GM18502 (cell line): ENCODE measurements around the gene FOXS1.

Experiments used
- ATAC-seq: cut with Tn5 transposase; IDR thresholded peaks from one replicate; pipeline ENCODE4 v1.9.1; 2021; ENCODE audit warnings: mild to moderate bottlenecking; ENCODE audit not compliant: unreplicated experiment, poor library complexity

The FOXS1 gene

DNA sequence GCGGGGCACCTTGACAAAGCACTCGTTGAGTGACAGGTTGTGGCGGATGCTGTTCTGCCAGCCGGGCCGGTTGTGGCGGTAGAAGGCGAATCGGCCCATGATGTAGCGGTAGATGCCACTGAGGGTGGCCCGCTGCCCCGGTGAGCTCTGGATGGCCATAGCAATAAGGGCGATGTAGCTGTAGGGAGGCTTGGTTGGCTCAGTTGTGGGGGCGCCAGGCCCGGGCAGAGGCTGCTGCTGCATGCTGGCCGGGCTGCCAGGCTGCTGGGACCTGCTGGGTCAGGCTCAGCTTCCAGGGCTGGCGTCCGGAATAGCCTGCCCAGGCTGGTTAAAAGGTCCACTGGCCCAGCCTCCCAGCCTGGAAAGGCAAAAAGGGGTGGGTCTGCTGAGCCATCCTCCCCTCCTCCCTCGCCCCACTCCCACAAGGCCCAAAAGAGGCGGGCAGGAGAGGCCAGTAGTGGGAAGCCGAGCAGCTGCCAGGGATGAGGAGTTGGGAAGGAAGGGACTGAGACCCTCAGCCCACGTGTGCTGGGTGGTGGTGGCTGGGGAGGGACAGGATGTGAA, at the start of gene FOXS1:
FOXS1 (minus strand) TSS at position 305 of the 564 bp plus-strand sequence; CDS start at position 243, 62 bp downstream.
- no peak for ATAC-seq

DNA sequence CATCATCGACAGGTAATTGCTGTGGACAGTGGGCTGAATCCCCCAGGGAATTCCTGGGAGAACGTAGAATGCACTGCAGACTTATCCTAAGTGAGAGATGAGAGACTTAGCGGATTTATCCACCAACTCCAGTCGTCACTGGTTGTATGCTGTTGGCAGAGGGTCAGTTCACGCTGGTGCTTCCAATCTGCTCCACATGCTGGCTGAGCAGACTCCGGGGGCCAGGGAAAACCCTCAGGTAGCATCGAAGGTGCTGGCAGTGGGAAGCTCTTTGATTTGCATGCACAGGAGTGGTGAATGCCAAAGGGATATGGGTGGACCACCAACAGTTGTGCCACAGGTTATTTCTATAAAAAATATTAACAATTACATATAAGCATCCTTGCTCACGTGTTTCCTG, 45.2 kb upstream of the FOXS1 start:
- no peak for ATAC-seq

DNA sequence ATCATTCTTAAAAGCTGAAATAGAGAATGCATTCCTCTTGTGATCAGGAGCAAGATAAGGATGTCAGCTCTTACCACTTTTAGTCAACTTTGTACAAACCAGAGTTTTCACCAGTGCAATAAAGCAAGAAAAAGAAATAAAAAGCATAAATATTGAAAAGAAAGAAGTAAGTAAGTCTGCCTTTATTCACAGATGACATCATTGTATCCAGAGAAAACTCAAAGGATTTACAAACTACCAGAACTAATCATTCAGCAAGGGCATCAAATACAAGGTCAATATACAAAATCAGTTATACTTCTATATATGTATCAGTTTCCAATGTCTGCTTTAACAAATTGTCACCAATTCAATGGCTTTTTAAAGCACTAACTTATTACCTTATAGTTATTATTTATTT, 38.4 kb upstream of the FOXS1 start:
- no peak for ATAC-seq

DNA sequence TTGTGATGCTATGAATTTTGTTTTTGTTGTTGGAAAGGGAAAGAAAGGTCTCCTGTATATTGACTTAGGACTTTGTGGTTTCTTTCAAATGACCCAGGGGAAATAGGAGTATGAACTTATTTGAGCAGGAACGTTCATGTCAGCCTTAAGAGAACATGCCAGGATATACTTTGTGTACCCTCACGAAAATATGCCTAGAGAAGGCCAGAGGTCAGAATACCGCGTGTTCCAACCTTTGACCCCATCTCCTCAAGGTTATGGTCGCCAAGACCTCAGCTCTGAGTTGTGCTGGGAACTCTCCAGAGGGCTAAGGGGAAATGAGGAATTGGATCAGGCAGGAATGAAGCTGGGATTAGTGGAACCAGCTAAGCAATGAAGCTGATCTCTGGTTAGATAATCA, 36.5 kb upstream of the FOXS1 start:
- no peak for ATAC-seq

DNA sequence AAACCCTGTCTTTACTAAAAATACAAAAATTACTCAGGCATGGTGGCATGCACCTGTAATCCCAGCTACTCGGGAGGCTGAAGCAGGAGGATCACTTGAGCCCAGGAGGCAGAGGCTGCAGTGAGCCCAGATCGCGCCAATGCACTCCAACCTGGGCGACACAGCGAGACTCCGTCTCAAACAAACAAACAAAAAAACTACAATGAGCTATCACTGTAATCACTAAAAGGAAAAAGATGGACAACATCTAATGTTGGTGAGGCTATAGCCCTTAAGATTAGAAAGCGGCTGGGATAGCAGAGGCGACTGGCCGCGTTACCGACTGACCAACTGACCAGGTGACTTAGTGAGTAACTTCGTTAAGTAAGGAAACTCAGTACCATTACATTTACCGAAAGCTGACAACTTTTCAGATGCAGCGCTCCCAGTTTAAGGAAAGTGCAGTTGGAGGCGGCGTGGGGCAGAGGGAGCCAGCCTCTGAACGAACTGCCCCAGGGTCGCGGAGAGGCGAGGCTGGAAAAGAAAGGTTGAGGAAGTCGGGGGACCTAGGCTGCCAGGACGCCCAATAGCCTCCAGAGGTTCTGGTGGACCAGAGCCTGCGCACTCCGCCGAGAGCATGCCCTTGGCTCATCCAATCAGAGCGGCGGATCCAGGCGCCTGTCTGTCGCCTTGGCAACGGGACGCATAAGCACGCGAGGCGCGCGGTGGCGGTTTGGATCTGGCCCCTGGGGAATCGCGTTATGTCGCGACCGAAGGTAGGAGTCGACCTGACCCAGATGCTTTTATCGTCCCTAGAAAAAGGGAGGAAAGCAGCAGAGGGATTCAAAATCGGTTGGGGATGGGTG, 34.0 kb upstream of the FOXS1 start:
- ATAC-seq: peak; percentile 83

DNA sequence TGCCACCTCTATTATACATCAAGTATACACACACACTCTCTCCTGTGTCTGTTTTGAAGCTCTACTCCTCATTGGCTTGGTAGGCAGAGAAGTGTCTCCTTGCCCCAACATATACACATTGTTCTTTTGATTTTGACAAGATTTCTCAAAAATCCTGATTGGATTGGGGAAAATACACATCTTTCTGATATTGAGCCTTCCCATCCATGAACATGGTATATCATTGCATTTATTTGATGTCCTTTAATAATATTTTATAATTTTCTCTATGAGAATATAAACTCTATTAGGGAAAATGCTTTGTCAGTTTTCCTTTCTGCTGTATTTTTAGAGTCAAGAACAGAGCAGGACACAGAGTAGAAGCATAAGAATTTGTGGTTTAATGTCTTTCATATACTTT, 32.3 kb upstream of the FOXS1 start:
- no peak for ATAC-seq

DNA sequence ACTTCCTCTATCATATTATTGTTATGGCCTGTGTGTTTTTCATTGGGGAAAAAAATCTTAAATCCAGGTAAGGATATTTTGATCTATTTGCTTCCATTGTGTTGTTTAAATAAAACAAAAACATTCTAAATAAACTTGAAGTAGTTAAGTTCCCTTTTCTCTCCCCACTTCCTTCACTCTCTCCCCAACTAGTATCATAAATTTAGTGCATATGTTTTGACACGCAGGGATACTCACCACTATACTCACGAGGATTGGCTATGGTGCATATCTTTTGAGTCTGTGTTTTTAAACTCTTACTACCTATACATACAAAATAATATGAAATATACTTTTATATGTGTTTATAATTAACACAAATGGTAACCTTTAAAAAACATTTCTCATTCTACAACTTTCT, 30.3 kb upstream of the FOXS1 start:
- ATAC-seq: no peak

DNA sequence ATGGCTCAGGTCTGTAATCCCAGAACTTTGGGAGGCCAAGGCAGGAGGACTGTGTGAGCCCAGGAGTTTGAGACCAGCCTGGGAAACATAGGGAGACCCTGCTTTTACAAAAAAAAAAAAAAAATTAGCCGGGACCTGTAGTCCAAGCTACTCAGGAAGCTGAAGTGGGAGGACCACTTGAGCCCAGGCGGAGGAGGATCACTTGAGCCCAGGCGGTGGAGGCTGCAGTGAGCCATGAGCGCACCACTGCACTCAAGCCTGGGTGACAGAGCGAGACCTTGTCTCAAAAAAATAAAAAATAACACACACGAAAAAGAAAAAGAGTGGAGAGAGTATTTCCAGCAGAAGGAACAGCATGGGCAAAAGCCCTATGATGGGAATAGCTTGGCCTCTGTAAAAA, 27.0 kb upstream of the FOXS1 start:
- no peak for ATAC-seq

DNA sequence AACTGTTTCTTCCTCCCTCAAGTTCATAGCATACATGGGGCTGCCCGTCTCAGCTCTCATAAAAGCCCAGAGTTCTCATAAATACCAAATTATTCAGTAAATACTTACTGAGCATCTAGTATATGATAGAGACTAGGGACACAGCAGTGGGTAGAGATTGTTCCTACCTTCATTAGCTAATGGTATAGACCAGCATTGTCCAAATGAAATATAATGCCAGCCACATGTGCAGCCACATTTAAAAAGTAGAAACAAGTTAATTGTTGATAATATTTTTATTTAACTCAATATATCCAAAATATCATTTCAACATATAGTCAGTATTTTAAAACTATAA, 26.2 kb upstream of the FOXS1 start:
- ATAC-seq: no peak

DNA sequence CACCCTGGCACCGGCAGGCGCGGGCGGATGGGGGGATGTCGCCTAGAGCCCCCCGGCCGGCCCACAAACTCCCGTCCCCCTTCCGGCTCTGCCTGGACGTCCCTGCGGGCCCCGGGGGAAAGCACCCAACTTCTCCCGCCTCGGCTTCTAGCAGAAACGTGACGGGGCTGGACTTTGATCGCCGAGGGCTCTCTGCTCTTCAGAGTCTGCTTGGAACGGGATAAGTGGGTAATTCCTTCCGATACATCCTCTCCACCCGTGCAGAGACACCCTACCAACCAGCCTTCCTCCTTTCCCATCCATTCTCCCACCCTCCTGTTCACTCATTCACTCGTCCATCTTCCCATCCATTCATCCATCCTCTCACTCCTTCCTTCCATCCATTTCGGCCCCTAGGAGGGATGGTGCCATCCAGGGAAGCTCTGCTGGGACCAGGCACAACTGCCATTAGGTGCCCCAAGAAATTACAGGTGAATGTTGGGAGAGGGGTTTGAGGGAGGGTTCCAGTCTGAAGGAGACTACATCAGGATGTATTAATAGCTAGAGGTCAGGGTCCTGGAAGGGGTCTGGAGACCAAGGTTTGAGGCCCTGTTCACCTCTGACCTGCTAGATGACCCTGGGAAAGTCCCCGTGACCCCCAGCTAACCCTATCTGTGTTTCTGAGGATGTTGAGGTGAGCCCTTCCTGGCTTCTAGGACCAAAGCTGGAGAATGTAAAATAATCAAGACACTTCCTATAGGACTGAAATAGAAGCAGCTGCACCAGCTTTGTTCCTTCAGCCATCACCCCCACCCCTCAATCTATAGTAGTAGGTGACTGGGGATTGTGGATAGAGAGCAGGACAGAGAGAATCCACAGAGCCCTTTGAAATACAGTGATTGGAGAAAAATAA, 25.6 kb upstream of the FOXS1 start:
- no peak for ATAC-seq

DNA sequence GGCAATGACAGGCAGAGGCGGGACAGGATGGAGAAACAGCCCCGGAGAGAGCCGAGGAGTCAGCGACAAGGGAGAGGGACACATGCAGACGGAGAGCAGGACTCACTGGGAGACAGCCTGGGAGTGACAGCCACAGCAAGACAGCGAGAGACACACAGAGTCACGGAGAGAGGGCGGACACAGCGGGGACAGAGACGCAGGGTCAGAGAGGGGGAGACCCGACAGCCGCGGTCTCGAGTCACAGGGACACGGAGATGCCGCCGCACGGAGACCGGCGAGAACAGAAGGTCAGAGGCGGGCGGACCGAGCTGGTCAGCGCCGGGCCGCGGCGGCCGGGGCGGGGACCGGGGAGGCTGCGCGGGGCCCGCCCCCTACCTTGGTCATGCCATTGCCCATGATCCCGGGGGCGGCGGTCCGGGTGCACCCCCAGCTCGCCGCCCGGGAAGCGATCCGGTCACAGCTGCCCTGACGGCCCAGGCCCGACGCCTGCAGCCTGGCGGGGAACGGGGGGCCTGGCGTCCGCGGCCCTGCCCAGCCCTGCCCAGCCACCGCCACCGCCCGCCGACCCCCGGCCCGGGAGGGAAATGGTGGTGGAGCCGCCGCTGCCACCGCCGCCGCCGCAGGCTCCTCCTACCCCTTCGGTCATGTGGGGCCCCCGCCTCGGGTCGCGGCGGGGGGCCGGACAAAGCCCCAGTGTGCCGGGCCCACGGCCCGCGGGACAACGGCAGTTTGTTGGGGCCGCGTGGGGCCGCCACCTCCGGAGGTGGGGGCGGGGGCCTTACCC, 24.7 kb upstream of the FOXS1 start, which contains the start of the genes DUSP15 and TTLL9:
DUSP15 (minus strand) TSS at position 586 of the 784 bp plus-strand sequence; CDS start at position 396, 190 bp downstream.
TTLL9 (plus strand) TSS at position 693 of the 784 bp plus-strand sequence. CDS start 493 bp downstream, outside the sequence.
- ATAC-seq: no peak

DNA sequence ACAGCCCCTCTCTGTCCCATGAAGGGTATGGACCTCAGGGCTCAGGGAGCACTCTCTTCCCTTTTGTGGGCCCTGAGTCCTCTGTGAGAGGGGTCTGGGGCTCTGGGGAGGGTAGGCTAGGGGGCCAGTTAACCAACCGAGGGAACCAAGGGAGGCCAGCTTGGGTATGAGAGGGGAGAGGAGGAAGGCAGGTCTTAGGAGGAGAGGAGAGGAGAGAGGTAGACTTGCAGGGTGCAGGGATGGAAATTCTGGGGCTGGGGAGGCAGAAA, 24.2 kb upstream of the FOXS1 start:
- no peak for ATAC-seq

DNA sequence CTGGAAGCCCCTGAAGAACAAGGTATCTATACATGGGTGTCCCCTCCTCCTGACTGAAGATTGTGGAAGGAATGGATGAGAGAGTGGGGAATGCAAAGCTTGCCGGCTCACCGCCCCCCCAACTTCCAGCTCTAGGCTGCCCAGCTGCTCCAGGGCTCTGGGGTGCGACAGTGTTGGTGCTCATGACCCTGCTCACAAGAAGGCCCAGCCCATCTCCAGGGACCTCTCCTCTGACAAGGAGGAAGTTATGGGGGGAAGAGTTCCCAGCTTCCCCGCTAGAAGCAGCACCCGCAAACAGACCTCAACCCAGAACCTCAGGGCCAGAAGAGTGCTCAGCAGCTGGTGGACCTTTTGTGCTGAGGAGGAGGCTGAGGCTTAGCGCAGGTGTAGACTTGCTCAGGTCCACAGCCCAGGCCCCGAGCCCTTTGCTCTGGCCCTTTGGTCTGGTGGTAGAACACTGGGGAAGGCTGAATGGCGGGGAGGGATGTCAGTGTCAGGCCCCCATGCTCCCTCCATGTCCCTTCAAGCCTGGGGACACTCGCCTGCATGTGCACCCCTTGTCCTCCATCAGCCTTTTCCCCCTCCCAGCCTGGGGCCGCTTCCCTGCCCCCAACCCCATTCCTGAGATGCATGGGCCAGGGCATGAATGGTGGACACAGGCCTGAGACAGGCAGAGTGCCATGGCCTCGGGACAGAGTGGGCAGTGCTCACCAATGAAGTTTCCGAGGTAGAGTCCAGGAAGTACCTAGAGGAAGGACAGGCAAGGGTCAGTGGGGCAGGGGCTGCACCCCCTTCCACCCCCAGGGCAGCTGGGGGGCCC, 23.7 kb upstream of the FOXS1 start:
- no peak for ATAC-seq

DNA sequence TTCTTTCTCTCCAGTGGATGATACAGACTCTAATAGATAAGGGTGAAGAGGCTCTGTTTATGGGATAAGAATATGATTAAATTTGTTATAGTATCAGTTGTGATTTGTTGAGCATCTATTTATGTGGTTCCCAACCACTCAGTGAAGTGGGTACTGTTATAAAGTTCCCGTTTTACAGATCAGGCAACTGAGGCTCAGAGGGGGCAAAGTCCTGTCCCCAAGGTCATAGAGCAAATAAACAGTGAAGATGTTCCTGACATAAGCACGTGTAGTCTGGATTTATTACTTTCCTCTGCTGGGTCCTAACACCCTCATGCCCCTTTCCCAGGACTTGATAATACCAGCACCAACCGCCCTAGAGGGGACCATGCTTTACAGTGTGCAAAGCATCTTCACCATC, 20.8 kb upstream of the FOXS1 start:
- ATAC-seq: no peak

DNA sequence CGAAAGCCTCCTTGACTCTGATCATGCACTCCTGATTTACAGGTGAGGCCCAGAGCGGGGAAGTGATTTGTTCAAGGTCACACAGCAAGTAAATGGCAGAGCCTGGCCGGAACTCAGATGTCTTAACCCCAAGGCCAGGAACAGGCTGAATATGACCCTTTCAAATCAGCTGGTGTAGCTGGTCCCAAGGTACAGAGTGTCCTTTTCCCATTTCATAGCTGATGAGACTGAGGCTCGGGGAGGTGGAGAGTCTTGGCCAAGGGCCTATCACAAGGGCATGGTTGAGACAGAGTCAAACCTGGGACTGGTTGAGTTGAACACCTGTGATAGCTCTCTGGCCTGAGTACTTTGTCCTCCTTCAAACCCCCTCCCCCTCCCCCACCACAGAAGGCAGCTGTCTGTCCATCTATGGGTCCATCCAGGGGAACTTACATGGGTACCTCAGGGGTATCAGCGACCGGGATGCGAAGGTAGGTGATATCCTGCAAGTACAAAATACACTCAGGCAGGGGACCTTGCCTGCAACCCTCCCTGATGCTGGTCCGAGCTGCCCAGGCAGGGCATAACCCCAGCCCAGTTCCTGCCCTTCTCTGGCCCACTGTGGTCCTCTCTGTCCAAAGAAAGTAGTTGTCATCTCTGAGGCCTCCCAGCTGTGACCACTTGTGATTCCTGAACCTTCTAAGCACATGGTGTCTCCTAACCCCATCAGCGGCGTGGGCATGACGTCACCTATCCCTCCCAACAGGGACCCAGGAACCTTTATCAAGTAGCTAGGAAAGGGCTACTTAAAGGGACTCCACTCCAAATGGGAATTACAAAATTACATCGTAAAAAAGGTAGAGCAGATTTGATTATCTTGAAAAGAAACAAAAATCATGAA, 19.4 kb upstream of the FOXS1 start:
- ATAC-seq: no peak

DNA sequence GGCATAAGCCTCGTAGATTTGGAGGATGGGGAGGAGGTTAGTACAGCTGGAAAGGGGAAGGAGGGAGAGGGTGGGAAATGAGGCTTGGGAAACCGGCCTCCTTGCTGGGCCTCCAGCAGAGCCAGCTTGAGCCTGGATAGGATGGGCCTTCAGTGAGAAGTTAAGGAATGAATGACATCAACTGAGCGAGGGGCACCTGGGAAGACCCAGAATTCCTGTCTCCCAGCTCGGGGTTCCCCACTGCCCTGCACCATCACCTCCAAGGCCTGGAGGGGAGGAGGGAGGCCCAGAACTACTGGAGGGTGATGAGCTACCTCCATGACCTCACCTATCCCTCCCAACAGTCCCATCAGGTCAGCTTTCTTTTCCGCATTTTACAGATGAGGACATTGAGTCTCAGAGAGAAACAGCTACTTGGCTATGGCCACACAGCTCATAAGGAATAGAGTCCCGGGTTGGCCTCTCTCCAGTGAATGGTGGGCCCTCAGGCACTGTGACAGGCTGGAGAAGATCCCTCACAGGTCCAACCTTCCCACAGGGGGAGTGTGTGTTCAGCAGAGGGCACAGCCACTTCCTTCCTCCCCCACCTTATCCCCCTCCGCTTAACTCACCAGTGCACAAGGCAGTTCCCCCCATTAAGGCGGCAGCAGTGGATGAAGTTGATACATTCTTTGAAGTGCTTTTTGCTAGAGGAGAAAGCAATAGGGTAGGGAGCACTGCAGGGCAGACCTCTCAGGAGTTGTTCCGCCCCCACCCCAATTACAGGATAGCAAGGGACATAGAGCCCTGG, 18.1 kb upstream of the FOXS1 start:
- no peak for ATAC-seq

DNA sequence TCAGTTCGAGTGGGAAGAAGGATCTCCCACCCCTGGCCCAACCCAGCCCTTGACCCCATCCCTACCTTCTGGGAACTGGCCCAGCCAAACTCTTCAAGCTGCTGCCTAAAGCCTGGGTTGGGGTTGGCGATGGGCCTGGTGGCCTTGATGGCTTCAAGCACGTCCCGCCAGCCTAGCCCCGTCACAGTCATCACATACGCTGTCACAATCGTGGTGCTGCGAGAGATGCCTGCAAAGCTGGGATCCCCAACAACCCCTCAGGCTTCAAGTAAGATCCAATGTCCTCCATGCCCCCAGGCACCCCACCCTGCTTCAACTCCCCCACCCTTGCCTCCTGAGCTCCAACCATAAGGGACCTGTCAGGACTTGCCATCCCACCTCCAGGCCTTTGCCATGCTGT, 17.1 kb upstream of the FOXS1 start:
- no peak for ATAC-seq

DNA sequence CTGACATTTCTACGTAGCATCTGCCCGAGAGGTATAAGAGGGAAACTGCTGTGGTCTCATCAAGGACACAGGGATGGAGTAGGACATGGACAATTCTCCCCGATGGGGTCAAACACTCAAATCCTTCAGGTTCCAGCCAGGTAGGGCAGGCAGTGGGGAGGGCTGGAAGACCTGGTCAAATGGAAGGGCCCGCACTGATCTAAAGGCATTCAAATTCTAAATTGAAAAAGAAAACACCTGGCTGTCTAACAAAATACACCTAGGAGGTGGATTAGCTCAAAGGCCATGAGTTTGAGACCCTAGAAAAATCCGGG, 16.7 kb upstream of the FOXS1 start:
- no peak for ATAC-seq
